Dedifferentiated amniotic fluid mesenchymal stem cell (primary cell): ENCODE measurements around the gene TPI1.
"Not testable (repeated sequence)": the region's sequence is repeated elsewhere in the genome, so short reads cannot be mapped to it uniquely, and the experiment has no call there.

Source experiments
- DNase-seq: peaks from one replicate; pipeline ENCODE4 v3.0.0-alpha.2; 2016; ENCODE audit errors: extremely low spot score

The TPI1 gene

GRCh38 chr12:6894321-6894720, 27.0 kb downstream of the TPI1 start:
- no peak for DNase-seq

DNA sequence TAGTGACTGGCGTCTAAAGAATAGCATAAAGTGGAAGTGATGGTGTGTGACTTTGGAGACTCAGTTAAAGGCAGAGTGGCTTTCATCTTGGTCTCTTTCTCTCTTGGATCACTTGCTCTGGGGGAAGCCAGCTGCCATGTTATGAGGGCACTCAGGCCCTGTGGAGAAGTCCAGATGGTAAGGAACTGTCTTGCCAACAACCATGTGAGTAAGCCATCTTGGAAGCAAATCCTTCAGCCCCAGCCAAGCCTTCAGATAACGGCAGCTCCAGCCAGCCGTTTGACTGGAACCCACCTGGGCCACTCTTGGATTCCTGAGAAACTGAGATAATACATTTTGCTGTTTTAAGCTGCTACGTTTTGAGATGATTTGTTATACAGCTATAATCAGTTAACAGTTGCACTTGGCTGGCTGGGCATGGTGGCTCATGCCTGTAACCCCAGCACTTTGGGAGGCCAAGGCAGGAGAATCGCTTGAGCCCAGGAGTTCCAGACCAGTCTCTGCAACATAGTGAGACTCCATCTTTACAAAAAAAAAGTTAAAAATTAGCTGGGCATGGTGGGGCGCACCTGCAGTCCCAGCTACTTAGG, 29.6 kb downstream of the TPI1 start:
- no peak for DNase-seq

DNA sequence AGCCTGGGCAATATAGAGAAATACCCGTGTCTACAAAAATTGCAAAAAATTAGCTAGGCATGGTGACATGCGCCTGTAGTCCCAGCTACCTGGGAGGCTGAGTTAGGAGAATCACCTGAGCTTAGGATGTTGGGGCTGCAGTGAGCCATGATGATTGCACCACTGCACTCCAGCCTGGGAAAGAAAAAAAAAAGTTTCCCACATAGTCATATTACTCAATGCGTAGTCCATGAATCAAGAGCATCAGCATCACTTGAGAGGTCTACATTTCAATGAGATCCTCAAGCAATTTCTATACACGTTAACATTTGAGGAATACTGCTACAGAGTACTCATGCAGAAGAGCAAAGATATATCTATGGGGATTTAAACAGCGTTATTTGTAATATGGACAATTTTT, 32.1 kb downstream of the TPI1 start:
- DNase-seq: no peak

DNA sequence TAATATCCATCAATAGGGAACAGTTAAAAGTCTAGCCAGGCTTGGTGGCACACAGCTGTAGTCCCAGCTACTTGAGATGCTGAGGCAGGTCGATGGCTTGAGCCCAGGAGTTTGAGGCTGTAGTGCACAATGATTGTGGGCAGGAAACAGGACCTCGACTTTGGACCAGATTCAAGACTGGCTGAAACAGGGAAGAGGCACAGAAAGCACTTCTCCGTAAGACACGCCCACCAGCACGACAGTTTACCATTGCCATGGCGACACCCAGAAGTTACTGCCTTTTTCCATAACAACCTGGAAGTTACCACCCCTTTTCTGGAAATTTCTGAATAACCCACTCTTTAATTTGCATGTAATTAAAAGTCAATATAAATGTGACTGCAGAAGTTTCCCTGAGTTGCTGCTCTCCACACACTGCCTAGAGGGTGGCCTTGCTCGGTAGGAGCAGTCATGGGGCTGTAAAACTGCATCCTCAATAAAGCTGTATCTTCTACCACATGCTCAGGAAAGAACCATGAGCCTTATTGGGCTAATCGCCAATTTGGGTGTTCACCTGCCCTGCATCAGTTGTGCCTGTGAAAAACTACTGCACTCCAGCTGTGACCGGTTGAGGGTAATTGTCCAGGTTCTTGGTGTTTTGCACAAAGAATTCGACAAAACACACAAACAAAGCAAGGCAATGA, 32.6 kb downstream of the TPI1 start:
- DNase-seq: no peak

DNA sequence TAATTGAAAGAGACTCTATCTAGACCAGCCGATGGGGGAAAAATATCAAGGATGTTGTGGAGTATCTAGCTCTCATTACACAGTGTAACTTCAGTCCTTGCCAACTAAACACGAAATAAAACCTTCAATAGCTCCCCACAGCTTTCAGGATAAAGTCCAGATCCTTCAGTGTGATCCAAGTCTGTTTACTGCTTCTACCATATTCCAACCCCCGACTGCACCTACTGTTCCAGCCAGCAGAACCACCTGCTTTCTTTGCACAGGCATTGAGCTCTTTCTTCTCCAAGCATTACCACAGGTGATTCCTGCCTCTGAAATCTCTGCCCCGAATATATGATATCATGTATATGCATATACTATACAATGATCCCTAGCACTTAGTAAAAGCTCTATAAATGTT, 35.1 kb downstream of the TPI1 start:
- DNase-seq: no peak

DNA sequence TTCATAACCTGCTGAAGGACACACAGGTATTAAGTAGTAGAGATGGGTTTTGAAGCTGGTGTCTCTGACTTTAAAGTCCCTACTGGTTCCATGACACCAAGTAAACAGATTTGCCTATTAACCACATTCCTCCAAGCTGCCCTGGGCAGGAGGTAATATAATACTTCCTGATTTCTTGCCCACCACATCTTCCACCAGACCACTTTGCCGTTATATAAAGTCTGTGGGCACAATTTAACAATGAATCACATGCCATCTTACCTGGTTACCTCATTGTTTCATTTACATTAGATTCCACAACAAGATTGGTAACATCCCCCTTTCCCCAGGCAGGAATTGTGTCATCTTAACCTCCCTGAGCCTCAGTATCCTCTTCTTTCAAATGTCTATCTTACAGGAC, 36.4 kb downstream of the TPI1 start:
- DNase-seq: no peak

DNA sequence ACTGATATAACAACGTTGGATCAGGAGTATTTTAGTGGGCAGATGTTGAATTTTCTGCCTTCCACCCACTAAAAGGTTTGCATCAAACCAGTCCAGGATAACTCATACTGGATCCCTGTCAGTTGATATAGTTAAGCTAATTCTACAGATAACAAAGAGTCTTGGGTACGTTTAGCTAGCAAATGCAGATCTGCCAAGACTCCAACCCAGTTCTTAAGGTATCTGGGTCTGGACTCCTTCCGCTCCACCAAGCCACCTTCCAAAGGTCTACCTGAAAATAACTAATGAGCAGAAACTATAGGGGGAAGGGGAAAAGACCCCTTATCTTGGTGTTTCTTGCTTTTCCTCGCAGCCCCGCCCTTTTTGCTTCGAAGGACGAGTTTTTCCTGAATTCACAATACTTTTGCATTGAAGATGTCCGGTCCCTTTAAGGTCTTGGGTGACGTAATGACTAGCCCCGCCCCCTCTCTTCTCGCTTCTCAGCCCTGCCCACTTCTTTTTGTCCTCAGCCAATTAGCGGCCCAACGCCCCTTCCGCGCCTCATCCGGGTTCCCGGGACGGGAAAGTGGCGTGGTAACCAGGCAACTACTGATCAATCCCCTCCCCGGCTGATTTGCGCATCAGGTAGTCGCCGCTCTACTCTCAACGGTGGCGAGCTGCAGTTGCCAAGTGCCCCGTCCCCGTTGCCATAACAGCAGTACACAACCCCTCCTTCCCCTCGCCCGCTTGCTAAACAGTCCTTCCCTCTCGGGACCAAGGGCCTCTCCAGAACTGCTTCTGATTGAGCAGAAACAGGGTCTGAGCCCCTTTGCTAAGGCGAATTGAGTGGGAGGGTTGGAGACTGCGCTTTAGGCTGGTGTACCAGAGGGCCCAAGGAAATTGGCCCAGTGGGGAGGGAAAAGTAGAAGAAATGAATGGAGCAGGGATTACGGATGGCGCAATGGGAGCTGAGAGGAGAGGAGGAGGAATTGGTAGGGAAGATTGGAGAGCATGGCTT, 37.2 kb downstream of the TPI1 start, which contains the start of gene LRRC23:
Gene LRRC23, plus strand, starts transcription at position 543 of the 997 bp plus-strand sequence. CDS start 812 bp downstream, outside the sequence.
- peak; percentile 96 for DNase-seq

- DNase-seq: no peak
These were observed 38.2 kb downstream of the TPI1 start for GRCh38 chr12:6905414-6906040.

GRCh38 chr12:6908141-6908540, 40.8 kb downstream of the TPI1 start:
- not testable (repeated sequence) for DNase-seq

GRCh38 chr12:6909421-6910145, 42.3 kb downstream of the TPI1 start:
- no peak for DNase-seq

DNA sequence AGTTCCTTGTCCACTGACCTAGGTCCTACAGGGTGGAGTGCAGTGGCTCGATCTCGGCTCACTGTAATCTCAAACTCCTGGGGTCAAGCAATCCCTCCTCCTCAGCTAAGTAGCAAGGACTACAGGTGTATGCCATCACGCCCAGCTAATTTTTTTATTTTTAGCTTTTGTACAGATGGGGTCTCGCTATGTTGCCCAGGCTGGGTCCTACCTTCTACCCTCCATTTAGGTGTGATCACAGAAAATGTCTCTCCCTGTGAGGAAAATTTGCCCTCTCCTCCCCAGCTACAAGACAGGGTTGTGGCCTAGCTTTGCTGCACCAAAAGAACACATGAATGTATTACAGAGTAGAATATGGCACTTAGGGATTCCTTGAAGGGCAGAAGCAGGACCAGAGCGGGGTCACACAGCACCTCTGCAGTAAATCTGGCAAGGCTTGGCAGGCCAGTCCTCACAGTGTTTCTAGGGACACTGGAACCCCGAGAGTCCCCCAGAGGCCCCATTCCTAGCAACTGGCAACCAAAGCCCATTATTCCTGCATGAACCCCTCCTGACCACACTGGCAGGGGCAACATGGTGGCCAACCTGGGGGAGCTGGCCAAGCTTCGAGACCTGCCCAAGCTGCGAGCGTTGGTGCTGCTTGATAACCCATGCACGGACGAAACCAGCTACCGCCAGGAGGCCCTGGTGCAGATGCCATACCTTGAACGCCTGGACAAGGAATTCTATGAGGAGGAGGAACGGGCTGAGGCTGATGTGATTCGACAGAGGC, 45.0 kb downstream of the TPI1 start:
- DNase-seq: no peak

DNA sequence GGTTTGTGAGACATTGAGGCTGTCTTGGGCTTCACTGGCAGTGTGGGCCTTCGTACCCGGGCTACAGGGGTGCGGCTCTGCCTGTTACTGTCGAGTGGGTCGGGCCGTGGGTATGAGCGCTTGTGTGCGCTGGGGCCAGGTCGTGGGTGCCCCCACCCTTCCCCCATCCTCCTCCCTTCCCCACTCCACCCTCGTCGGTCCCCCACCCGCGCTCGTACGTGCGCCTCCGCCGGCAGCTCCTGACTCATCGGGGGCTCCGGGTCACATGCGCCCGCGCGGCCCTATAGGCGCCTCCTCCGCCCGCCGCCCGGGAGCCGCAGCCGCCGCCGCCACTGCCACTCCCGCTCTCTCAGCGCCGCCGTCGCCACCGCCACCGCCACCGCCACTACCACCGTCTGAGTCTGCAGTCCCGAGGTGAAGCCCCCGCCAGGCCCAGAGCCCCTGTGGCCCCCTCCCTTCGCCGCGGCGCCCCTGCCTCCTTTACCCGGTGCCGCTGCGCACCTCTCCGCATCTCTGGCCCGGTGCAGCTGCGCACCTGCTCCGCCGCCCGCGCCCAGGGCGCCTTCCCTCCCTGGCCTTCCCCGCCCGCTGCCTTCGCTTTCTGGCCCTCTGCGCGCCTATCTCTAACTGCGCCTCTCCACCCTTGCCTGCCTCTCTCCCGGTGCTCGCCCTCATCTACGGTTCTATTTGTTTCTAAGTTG, 47.1 kb downstream of the TPI1 start, which contains the start of gene ENO2:
Gene ENO2, plus strand, starts transcription at position 335 of the 701 bp plus-strand sequence. CDS start 1,253 bp downstream, outside the sequence.
- peak; percentile 56 for DNase-seq

DNA sequence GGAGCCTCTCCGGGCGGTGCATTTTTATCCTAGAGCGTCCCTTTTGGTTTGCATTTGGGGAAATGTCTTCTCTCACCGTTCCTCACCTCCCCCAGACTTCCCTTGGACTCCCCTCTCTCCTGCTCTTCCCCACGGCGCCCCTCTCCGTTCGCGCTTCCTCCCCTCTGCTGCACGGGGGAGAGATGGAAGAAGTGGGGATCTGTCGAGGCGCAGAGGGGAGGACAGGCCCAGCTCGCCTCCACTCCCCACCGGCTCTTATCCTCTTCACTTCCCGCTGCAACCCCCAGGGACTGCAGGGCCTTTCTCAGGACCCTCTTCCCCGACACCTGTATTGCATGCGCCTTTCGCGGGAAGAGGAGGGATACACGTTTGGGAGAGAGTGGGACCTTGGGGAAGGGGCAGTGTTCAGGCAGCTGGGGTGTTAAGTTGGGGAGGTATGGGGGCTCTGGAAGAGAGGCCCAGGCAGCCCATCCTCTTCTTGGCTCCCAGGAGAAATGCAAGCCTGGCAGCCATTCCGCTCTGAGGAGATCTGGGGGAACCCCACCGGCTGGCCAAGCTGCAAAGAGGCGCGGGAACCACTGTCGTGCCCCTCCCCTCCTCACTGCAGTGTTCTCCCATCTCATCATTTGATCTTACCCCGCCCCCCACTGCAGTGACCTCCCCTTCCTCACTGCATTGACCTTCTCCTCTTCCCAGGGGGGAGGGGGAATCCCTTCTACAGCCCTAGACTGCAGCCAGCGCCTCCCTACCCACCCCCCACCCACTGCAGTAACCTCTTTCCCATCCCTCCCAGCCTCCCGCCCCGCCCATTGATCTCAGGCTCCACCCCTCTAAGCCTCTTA, 47.8 kb downstream of the TPI1 start:
- no peak for DNase-seq

DNA sequence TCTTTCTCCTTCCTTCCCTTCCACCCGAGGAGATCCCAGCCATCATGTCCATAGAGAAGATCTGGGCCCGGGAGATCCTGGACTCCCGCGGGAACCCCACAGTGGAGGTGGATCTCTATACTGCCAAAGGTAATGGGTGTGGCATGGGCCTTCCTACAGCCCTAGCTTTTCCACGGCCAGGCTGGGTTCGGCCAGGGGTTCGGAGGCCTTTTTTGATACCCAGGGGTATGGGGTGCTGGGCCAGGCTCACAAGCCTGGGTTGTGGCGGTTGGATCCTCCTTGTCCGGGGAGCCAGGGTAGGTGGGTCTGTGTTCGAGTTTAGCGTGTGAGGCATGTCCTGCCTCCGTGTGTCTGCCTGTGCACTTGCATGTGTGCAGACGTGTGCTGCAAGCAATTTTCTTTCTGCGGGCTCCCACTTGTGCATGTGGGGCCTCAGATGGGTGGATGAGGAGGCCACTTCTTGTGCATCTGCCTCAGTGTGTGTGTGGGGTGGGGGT, 48.5 kb downstream of the TPI1 start:
- no peak for DNase-seq

- DNase-seq: no peak
These were observed 49.3 kb downstream of the TPI1 start for GRCh38 chr12:6916426-6917200.

- no peak for DNase-seq
These were observed 50.3 kb downstream of the TPI1 start for GRCh38 chr12:6917491-6918231.

DNA sequence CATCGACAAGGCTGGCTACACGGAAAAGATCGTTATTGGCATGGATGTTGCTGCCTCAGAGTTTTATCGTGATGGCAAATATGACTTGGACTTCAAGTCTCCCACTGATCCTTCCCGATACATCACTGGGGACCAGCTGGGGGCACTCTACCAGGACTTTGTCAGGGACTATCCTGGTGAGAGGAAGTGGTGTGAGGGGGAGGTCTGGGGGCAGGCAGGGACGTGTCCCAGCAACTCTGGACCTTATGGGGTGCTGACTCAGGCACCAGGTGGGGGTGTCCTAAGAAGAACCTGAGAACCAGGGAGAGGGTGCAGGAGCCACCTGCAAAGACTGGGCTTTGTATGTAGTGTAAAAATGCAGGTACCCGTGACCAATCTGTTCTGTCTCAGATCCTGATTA, 52.3 kb downstream of the TPI1 start:
- DNase-seq: no peak
